SK-MEL-5 (cell line): ENCODE results near the gene MICAL3. TPM values are rescaled to one million over a fixed set of nuclear protein-coding genes. Genes with fewer than 3 reads are reported as not detected.

Source experiments
- DNase-seq: peaks from one replicate; pipeline ENCODE4 v3.0.0-alpha.2; 2016; ENCODE audit warnings: low read depth, low spot score
- in situ Hi-C: cut with HindIII; loops from 2 replicates; pipeline ENCODE4 v1.10.0; 2016; ENCODE audit warnings: low sequenced_read_pairs, high pct_unique_total_duplicates, low pct_unique_long_range_greater_than_20kb
- total RNA-seq: library from RNA; depleted of rRNA; stranded (reverse); fragments of >200 nt; shearing (Covaris generic); gene quantifications from 2 replicates; pipeline ENCODE4 v1.2.3, GENCODE V29; 2014

Gene MICAL3
- total RNA-seq, 1 experiment from 2014 or later, result 36.6 TPM

DNA sequence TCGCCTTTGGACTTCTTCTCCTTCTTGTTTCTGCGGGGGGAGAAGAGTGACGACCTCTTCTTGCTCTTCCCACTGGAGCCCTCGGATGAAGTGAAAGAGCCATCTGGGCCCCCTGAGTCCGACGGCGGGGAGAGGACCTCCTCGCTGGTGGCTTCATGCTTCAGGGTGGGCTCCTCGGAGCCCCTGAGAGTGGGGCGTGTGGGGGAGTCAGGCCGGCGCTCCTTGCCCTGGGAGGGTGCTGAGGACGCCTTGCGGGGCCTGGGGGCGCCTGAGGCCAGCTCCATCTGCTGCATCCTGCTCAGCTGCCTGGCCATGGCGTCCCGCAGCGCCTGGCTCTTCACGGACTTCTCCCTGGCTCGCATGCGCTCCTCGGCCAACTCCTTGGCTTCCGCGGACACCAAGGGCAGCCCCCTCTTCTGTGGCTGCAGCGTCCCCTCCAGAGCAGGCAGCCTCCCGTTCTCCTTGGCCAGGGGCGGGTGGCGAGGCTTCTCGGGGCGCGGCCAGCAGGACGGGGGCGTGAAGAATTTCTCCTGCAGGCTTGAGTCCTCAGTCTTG is 206.8 kb downstream of the MICAL3 start:
- in situ Hi-C loops, result no loop called here

DNA sequence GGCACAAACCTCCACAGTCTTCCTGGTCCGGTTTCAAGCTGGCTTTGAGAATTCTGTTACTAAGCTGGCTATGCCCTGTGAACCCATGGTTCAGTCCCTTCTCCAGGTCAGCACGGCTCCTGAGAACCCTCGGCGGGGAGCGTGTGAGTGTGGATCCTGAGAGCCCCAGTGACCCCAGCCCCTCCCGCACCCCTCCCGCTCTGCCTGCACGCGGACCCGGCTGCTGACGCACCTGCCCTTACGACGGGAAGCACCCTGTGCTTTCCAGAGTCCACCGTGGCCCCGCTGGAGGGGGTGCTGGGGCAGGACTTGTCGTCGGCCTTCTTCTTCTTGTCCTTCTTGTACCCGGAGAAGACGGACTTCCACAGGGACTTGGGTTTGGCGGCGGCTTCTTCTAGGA is 207.3 kb downstream of the MICAL3 start:
- no peak for DNase-seq
- in situ Hi-C loops, result no loop called here

More for the DNA sequence above, 206.8 kb downstream of the MICAL3 start:
- no peak for DNase-seq

DNA sequence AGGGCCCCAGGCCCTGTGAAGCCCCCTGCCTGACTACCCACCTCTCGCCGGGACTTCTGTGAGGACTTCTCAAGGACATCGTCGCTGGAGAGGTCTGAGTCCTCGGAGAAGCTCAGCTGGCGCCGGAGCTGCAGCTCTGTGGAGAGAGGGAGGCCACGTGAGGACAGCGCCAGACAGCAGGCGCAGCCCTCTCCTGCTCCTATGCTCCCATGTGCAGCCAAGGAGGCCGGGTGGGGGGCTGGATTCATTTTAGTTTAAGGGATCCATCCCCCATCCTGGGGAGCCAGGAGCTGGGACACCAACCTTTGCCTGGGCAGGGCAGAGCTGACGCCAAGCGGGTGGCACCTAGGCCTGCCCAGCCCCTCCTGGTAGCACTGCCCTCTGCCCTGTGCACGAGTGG is 207.7 kb downstream of the MICAL3 start:
- no peak for DNase-seq
- in situ Hi-C loops, result no loop called here

DNA sequence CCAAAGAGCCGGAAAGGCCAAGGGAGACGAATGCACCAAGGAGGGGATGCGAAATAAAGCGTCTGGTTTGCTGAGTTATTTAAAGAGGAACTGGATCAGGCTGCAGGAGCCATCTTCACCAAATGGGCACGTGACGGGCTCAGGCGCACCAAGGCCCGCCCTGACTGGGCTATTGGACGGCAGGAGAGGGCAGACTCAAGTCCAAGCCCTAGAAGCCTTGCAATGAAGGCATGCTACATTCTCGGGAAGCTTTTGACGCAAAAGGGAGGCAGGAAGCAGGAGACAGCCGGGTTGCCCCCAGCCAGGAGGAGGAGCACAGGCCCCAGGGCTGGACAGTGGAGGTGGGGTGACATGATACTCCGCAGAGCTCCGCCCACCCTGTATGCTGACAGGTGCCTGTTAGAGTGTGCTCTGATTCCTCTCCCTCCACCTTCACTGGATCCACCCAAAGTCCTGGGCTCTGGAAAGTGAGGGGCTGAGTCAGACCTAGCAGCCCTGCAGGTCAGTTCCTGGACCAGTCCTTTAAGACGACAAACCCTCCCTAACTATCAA is 208.6 kb downstream of the MICAL3 start:
- in situ Hi-C loops, result no loop called here
- DNase-seq, result no peak

DNA sequence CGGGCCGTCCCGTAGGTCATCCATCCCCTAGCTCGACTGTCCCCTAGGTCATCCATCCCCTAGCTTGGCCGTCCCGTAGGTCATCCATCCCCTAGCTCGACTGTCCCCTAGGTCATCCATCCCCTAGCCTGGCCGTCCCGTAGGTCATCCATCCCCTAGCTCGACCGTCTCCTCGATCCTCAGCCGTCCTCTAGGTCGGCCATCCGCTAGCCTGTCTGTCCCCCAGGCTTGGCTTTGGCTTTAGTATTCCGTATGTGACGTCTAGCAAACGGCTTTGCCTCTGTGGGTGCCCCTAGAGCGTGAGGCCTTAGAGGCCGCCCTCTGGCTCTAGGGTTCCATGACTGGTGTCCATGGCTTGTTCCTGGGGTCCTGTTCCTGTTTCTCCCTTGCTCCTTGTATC is 209.5 kb downstream of the MICAL3 start:
- in situ Hi-C loops, result no loop called here
- DNase-seq, result no peak

DNA sequence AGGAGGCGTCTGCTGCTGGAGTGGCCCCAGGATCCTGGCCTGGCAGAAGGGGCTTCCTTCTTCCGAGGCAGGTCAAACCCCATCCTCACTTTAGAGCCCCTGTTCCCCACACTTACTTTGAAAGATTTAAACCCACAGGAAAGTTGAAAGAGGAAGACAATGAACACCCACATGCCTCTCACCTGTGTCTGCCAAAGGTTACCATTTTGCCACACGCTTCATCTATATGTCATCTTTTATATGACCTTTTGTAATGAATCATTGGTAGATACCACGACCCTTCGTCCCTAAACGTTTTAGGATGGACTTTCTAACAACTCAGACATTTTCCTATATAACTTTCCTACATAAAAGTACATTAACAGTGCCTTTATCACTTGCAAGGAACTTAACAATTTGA is 210.3 kb downstream of the MICAL3 start:
- DNase-seq, result no peak

DNA sequence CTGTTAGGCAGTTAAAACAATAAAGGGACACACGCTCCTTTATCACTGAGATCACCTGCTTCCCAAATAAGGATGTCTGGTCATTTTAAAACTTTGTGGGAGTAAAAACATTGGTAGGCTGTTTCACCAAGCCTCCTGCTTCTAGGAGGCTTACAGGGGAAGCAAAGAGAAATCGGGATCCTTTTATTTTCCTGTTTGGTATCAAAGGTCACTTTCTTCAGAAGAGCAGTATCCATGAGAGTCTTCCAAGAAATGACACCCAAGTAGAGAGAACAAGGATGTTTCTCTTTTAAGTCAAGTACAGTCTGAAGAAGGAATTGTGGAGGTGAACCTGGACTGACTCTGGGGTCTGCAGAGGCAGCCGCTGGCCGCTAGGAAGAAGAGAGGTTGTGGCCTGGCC is 213.2 kb downstream of the MICAL3 start:
- DNase-seq, result no peak
- in situ Hi-C loops, result no loop called here

More for the DNA sequence above, 210.3 kb downstream of the MICAL3 start:
- in situ Hi-C loops, result no loop called here

DNA sequence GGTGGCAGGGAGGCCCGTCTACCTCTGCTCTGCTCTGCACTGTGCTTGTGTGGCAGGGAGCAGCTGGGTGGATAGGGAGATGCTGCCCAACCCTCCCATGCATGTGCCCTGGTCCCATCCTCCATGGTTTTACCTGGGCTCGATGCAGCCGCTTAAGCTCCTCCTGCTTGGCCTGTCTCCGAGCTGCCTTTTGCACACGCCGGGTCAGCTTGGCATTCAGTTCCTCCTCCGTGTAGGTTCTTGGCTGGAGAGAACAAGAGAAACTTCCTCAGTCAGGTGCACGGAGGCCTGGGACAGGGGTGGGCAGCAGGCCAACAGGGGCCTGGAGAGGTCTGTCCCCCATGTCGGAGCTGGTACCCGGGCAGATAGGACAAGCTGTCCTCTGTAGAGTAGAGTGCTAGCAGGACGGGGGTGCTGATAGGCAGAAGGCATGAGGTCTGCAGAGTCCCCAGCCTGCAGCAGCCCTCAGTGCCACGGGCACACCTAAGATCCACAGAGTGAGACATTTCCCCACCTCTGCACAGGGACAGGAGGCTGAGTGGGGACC is 213.7 kb downstream of the MICAL3 start:
- no peak for DNase-seq
- in situ Hi-C loops, result no loop called here

DNA sequence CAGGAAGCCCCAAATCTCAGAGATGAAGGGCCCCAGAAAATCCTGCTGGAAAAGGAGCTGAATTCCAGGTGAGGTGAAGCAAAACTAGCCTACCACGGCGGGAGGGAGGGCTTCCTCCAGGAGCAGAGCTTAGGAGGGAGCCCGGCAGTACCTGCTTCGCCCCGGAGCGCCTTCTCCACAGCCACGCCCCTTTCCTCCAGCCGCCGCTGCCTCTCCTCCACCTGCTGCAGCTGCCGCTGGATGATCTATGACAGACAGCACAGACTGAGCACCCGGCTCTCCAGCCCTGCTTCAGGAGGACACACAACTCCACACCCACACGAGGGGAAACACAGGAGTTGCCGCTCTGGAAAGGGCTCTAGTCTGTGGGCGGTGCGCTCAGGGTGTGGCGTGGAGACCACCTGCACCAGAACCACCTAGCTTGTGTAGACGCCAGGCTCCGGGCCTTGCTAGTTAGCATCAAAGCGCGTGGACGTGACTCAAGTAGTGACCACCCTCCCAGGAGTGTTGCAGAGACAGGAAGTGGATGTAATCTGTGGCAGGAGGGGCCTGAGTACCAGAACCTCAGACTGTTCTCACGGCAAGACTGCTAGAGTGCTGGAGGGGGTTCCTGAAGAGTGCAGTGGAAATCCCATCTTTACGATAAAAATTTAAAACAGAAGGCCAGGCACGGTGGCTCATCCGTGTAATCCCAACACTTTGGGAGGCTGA is 215.5 kb downstream of the MICAL3 start:
- in situ Hi-C loops, result no loop called here
- no peak for DNase-seq

DNA sequence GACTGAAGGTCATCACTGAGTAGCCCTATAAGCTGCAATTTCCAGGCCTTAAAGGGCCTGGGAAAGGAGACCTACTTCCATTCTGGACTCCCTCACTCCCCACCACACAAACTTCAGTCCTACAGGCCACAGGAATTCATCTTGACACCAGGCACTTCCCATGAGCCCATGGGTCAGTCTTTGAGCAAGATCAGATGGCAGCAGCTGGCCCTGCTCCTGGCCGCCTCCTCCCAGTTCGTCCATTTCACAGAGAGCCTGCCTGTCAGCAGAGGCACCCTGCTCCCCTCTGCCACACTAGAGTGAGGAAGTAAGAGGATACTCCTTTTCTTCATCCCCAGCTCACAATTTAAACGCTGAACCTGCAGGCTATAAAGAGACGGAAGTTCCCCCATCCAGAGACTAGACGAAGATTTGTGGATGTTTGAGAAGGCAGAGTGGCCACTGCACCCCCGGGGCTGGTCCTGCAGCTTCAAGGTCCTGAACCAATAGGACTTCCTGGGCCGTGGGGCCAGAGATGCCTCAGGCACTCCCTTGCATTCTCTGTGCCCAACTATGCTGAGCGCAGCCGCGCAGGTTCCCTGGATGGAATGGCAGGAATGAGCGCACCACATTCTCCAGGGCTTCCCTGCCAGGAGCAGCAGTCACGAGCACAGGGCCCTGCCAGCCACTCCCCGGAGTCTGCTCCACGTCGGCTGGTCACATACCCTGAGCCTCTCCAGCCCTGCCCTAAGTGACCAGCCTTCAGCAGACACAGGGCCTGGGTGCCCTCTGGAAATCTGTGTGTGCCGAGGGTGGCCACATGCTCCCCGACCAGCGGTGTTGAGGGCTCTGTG is 216.6 kb downstream of the MICAL3 start:
- in situ Hi-C loops, result no loop called here
- no peak for DNase-seq

DNA sequence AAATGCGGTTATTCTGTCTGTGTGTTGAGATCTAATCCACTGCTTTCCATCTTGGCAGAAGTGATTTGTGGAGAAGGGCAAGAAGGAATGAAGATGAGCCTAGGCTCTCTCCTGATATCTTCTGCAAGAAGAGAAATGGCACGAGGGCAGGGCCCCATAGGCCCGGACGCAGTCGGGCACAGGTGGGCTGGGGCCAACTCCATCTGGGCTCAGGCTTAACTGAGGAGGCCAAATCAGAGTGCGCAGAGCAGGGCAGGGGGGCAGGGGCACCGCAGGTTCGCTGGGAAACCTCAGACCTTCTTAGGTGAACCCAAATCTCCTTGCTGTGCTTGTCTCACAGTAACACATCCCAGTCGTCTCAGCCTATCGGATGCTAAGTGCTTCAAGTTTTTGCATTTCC is 217.3 kb downstream of the MICAL3 start:
- in situ Hi-C loops, result no loop called here
- no peak for DNase-seq

DNA sequence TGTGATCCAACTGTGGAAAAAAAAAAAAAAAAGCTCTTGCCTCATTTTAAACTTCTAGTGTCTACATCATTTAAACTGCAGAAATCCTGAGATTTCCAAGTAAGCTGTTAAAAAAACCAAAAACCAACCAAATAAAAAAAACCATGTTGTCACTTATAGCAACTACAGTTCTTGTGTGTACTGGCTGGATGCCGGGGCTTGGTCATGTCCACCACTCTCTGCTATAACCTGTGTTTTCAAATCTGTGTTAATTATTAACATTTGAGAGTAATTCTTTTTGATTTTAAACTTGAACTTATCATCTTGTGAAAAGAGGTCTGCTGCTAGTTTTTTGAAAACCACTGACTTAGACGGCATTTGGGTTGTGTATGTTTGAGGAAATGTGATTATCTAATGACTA is 217.9 kb downstream of the MICAL3 start:
- DNase-seq, result no peak
- in situ Hi-C loops, result no loop called here

DNA sequence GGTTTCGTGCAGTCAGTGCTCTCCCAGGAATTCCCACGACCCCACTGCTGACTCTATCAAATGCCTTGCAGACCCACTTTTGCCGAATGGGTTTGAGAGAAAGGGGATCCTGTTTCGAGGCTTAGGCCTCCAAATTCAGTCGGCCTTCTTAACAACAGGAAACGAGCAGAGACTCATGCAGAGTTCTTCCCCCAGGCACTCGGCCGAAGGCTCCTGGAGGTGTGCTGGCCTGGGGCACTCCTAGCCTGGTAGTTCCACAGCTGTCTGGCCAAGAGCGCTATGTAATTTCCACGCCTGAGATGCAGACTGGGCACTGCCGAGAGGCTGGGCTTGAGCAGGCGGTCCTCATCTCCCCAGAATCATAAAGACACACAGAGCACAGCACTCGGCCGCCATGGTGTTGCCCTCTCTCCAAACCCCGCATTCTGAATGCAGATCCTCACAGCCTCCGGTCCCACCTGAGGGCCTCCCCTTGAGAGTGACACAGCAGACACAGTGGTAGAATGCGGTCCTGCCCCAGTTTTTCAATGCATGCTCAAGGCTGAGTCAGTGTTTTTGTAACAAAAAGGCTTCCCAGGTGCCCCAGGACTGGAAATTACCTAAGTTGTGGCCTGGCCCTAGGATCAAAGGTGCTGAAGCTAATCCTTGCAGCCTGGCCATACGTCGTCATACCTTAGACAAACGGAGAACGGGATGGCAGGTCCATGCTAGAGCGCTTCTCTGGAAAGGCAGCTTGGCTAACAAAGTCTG is 219.9 kb downstream of the MICAL3 start:
- in situ Hi-C loops, result no loop called here
- DNase-seq, result no peak

DNA sequence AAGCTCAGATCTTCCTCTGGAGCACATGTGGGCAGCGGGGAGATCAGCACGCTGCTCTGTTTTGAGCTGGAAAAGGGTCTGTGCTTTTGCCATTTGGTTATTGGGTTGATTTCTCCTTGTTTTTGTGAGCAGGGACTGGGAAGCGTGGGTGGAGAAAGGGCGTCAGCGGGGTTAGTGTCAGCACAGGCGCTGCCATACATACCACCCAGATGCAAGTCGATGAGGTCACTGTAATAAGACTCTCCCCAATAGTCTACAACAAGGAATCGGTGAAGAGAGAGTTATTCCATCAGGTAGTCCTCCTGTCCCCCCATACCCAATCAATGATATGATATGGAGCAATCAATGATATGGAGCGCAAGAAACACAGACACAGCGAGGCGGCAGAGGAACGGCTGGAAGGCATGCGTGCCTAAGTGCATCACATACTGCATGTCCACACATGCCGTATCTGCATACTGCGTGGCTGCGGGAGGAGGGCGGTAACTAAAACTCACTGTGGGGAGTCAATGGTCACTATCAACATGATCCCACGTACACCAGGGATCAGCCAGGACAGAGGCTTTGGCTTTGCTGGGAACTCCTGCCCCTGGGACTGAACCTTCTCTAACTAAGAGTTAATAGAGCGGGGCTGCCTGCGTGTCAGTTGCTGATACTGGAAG is 220.6 kb downstream of the MICAL3 start:
- DNase-seq, result no peak
- in situ Hi-C loops, result no loop called here

DNA sequence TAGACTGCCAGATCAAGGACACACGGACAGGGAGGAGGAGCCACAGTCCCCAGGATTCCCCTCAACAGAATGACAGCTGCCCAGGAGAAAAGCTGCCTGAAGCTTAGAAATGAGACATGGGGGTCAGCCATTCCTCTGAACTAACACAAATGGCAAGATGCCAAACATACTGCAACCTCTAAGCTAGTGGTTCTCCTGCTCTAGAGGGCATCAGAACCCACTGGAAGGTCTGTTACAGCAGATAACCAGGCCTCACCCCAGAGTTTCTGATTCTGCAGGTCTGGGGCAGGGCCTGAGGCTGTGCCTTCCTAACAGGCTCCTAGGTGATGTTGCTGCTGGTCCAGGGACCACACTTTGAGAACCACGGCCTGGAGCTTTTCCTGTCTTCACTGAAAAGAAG is 221.5 kb downstream of the MICAL3 start:
- in situ Hi-C loops, result no loop called here
- DNase-seq, result no peak

DNA sequence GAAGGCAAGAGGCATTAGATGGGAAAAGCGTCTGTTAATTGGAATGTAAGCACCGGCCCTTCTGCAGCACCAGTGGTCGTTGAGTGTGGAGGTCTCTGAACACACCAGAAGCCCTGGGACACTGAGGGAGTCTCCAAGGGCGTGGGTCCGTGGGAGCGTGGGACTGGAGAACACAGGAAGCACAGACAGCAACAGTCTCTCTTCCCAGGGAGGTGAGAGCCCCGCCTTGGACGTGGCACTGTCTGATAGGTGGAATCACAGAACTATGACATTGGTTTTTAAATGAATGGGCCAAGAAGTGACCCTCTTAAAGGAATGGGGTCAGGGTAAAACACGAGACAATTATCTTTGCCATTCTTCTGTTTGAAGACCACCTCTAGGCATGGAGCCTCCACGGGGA is 221.9 kb downstream of the MICAL3 start:
- in situ Hi-C loops, result no loop called here
- no peak for DNase-seq
